Measurements from ENCODE around the gene ARMC6. TPM values are rescaled to one million over a fixed set of nuclear protein-coding genes. Genes with fewer than 3 reads are reported as not detected.

ARMC6 gene
- total and polyA plus RNA-seq, 2 of the 13 experiments (the other 11 are each of a cell fraction or from before 2014, with no cell fraction given): 16.2 to 36.8 TPM

- peak; percentile 73; the same call in 1 of the 2 replicates for TF ChIP-seq RFXAP (CRISPR knock-in tag; IDR thresholded peaks at IDR 0.05; ENCODE audit: borderline replicate concordance)
- TF ChIP-seq KLF11 (CRISPR knock-in tag; IDR thresholded peaks at IDR 0.05): peak; percentile 95
- TF ChIP-seq SNAPC2 (CRISPR knock-in tag; IDR thresholded peaks at IDR 0.05): peak; percentile 92
- 0 out of 2 replicates have a peak, but pooled peaks have one; percentile 57 for TF ChIP-seq SP2 (CRISPR knock-in tag; IDR thresholded peaks at IDR 0.05)
- peak; percentile 99 for TF ChIP-seq TGIF2 (CRISPR knock-in tag; IDR thresholded peaks at IDR 0.05)
- TF ChIP-seq MAX (IDR thresholded peaks at IDR 0.05): peak; percentile 99
- peak; percentile 30; the same call in 1 of the 2 replicates for TF ChIP-seq IRF2 (CRISPR knock-in tag; IDR thresholded peaks at IDR 0.05)
- TF ChIP-seq ZNF841 (CRISPR knock-in tag; IDR thresholded peaks at IDR 0.05; ENCODE audit: borderline replicate concordance): peak; percentile 94; the same call in 1 of the 2 replicates
- peak; percentile 67 for TF ChIP-seq POGZ (CRISPR knock-in tag; IDR thresholded peaks at IDR 0.05)
- no peak; the same call in 1 of the 2 replicates for TF ChIP-seq GPN1 (CRISPR knock-in tag; IDR thresholded peaks at IDR 0.05; ENCODE audit: borderline replicate concordance)
- peak; percentile 87; the same call in 1 of the 2 replicates for TF ChIP-seq MLXIP (CRISPR knock-in tag; IDR thresholded peaks at IDR 0.05; ENCODE audit: borderline replicate concordance)
- TF ChIP-seq RCOR2 (CRISPR knock-in tag; IDR thresholded peaks at IDR 0.05): no peak
- peak; percentile 87 for TF ChIP-seq HIVEP1 (CRISPR knock-in tag; IDR thresholded peaks at IDR 0.05)
- no peak; the same call in 1 of the 2 replicates for TF ChIP-seq PRDM15 (CRISPR knock-in tag; IDR thresholded peaks at IDR 0.05)
- TF ChIP-seq STAT6 (CRISPR knock-in tag; IDR thresholded peaks at IDR 0.05; ENCODE audit: borderline replicate concordance): 0 out of 2 replicates have a peak, but pooled peaks have one; percentile 30
- no peak for TF ChIP-seq PCBP2 (optimal IDR thresholded peaks at IDR 0.05; ENCODE audit: low read depth, low read length, poor library complexity, severe bottlenecking)
- TF ChIP-seq ZNF382 (CRISPR knock-in tag; IDR thresholded peaks at IDR 0.05; ENCODE audit: borderline replicate concordance): no peak
Measured at GRCh38 chr19:19033426-19034203, at the start of gene ARMC6, which contains the start of gene SUGP2 (continued).

Data from HepG2 (cell line).